Erythroblast (primary cell): ENCODE measurements around the gene XYLT1.

Experiments used
- GATA1 ChIP-seq: IDR thresholded peaks from 2 replicates; pipeline ENCODE4 v1.6.1; 2011; ENCODE audit warnings: low read depth, mild to moderate bottlenecking, control low read depth, low read length, moderate library complexity
- POLR2A ChIP-seq: IDR thresholded peaks from 2 replicates; pipeline ENCODE4 v1.6.1; 2011; ENCODE audit warnings: mild to moderate bottlenecking, low read length

- TF ChIP-seq POLR2A (no peak), GATA1 (no peak)
Measured at GRCh38 chr16:17244872-17245551, 225.7 kb downstream of the XYLT1 start.
